ENCODE data around the gene MAGI2. TPM values are rescaled to one million over a fixed set of nuclear protein-coding genes. Genes with fewer than 3 reads are reported as not detected.

Gene MAGI2
- total RNA-seq, 1 donor = 18.8 TPM

DNA sequence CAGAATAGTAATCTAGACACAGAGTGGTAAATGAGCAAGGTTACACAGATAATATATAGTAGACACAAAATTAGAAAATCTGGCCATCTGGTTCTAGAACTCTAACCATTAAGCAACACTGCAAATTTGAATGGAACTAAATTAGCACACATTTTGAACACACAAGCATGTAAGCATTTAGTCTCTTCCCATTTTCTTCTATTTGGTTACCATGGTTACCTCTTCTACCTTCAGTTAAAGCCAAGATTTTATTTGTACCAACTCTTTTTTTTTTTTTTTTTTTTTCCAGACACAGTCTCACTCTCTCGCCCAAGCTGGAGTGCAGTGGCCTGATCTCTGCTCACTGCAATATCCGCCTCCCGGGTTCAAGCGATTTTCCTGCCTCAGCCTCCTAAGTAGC lies 790.5 kb downstream of the MAGI2 start:
- H3K27ac ChIP-seq (ENCODE audit: low read depth, low read length) = no peak overlapping the region
- no peaks in the 10 kb centered on the region for H3K79me2 ChIP-seq (ENCODE audit: insufficient read depth, low read length)
- TF ChIP-seq, protein P1, sequence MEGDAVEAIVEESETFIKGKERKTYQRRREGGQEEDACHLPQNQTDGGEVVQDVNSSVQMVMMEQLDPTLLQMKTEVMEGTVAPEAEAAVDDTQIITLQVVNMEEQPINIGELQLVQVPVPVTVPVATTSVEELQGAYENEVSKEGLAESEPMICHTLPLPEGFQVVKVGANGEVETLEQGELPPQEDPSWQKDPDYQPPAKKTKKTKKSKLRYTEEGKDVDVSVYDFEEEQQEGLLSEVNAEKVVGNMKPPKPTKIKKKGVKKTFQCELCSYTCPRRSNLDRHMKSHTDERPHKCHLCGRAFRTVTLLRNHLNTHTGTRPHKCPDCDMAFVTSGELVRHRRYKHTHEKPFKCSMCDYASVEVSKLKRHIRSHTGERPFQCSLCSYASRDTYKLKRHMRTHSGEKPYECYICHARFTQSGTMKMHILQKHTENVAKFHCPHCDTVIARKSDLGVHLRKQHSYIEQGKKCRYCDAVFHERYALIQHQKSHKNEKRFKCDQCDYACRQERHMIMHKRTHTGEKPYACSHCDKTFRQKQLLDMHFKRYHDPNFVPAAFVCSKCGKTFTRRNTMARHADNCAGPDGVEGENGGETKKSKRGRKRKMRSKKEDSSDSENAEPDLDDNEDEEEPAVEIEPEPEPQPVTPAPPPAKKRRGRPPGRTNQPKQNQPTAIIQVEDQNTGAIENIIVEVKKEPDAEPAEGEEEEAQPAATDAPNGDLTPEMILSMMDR (IDR thresholded peaks at IDR 0.05; ENCODE audit: extremely low read depth, low read depth, low read length) = no peak
- no peak for DNase-seq (ENCODE audit: insufficient read length, low spot score, missing footprints)
- H4K20me1 ChIP-seq (ENCODE audit: insufficient read depth, low read length) = no peaks in the 10 kb centered on the region
- no peaks in the 10 kb centered on the region for H3K9me3 ChIP-seq (ENCODE audit: low read depth, low read length)
- no peaks in the 10 kb centered on the region for H3K4me1 ChIP-seq (ENCODE audit: insufficient read depth, low read length)
- H2AFZ ChIP-seq (ENCODE audit: low read length) = no peak overlapping the region
- no peak overlapping the region for H3K4me2 ChIP-seq (ENCODE audit: insufficient read depth, low read length)
- H3K36me3 ChIP-seq (ENCODE audit: insufficient read depth, low read length) = no peaks in the 10 kb centered on the region
- no peak overlapping the region for H3K4me3 ChIP-seq (ENCODE audit: insufficient read depth, low read length)
- no peaks in the 10 kb centered on the region for H3K27me3 ChIP-seq (ENCODE audit: insufficient read depth, low read length)

DNA sequence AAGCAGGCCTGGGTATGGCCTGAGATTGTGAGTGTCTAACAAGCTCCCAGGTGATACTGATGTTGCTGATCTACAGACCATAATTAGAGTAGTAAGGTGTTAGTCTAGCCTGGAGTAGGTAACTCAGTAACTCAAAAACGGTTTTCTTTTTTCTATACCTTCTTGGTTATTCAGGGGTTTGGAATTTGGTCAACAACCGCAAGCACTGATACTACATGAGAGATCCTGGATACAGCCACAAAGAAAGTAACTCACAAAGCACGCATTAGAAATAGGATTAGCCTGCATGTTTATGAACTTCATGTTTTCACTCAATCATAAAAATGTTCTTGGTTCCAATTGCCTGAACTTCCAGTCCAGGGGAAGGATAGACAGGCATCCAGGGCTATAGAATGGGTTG lies 803.5 kb downstream of the MAGI2 start:
- Histone ChIP-seq H3K36me3 (ENCODE audit: insufficient read depth, low read length) (no peaks in the 10 kb centered on the region), H4K20me1 (ENCODE audit: insufficient read depth, low read length) (no peaks in the 10 kb centered on the region), H3K27ac (ENCODE audit: low read depth, low read length) (no peak overlapping the region), H3K4me3 (ENCODE audit: insufficient read depth, low read length) (no peak overlapping the region), H2AFZ (ENCODE audit: low read length) (no peak overlapping the region), H3K27me3 (ENCODE audit: insufficient read depth, low read length) (no peaks in the 10 kb centered on the region), H3K4me1 (ENCODE audit: insufficient read depth, low read length) (no peaks in the 10 kb centered on the region), H3K4me2 (ENCODE audit: insufficient read depth, low read length) (no peak overlapping the region), H3K9me3 (ENCODE audit: low read depth, low read length) (no peaks in the 10 kb centered on the region), H3K79me2 (ENCODE audit: insufficient read depth, low read length) (no peaks in the 10 kb centered on the region)
- DNase-seq (ENCODE audit: insufficient read length, low spot score, missing footprints) = no peak
- TF ChIP-seq, protein P1 (IDR thresholded peaks at IDR 0.05; ENCODE audit: extremely low read depth, low read depth, low read length) = no peak

DNA sequence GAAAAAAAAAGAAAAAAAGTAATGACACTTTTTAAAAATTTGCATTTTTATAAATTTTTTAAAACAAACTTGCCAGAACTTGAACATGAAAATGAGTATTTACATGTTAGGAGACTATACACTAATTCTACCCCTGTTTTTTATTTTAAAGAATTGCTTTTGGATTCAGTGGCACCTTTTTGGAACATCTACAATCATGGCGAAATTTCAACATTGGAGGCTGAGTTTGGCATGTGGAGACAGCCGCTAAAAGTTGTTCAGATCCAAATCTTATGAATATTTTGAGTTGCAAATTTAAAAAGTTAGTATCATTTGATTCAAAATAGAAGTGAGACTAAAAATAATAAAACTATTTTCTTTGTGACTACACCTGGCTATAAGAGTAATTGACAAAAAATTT lies 804.2 kb downstream of the MAGI2 start:
- H3K36me3 ChIP-seq (ENCODE audit: insufficient read depth, low read length) = no peaks in the 10 kb centered on the region
- no peak for DNase-seq (ENCODE audit: insufficient read length, low spot score, missing footprints)
- H3K4me2 ChIP-seq (ENCODE audit: insufficient read depth, low read length) = no peak overlapping the region
- no peaks in the 10 kb centered on the region for H3K4me1 ChIP-seq (ENCODE audit: insufficient read depth, low read length)
- no peak overlapping the region for H3K4me3 ChIP-seq (ENCODE audit: insufficient read depth, low read length)
- no peaks in the 10 kb centered on the region for H3K79me2 ChIP-seq (ENCODE audit: insufficient read depth, low read length)
- no peaks in the 10 kb centered on the region for H3K27me3 ChIP-seq (ENCODE audit: insufficient read depth, low read length)
- TF ChIP-seq, protein P1 (IDR thresholded peaks at IDR 0.05; ENCODE audit: extremely low read depth, low read depth, low read length) = no peak
- H4K20me1 ChIP-seq (ENCODE audit: insufficient read depth, low read length) = no peaks in the 10 kb centered on the region
- H3K9me3 ChIP-seq (ENCODE audit: low read depth, low read length) = no peaks in the 10 kb centered on the region
- no peak overlapping the region for H3K27ac ChIP-seq (ENCODE audit: low read depth, low read length)
- H2AFZ ChIP-seq (ENCODE audit: low read length) = no peak overlapping the region

DNA sequence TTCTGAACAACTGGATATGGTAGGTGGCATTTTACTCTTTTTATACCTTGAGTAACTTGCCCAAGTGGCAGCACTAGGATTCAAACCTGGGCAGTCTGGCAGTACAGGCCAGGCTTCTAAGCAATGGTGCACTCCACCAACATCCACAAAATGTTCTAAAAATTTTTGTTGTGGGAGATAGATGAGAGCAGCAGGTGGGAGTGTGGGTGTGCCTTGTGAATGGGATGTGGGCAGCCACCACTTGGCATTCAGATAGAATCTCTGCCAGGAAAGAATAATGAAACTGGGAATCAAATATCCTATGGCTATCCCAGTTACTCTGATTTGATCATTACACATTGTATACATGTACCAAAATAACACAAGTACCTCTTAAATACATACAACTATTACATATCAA lies 810.7 kb downstream of the MAGI2 start:
- H3K79me2 ChIP-seq (ENCODE audit: insufficient read depth, low read length) = no peaks in the 10 kb centered on the region
- H3K27me3 ChIP-seq (ENCODE audit: insufficient read depth, low read length) = no peaks in the 10 kb centered on the region
- DNase-seq (ENCODE audit: insufficient read length, low spot score, missing footprints) = no peak
- H3K36me3 ChIP-seq (ENCODE audit: insufficient read depth, low read length) = no peaks in the 10 kb centered on the region
- H3K4me1 ChIP-seq (ENCODE audit: insufficient read depth, low read length) = no peaks in the 10 kb centered on the region
- no peak overlapping the region for H3K4me3 ChIP-seq (ENCODE audit: insufficient read depth, low read length)
- H2AFZ ChIP-seq (ENCODE audit: low read length) = no peak overlapping the region
- H3K9me3 ChIP-seq (ENCODE audit: low read depth, low read length) = no peaks in the 10 kb centered on the region
- no peak overlapping the region for H3K27ac ChIP-seq (ENCODE audit: low read depth, low read length)
- no peaks in the 10 kb centered on the region for H4K20me1 ChIP-seq (ENCODE audit: insufficient read depth, low read length)
- TF ChIP-seq, protein P1 (IDR thresholded peaks at IDR 0.05; ENCODE audit: extremely low read depth, low read depth, low read length) = no peak
- no peak overlapping the region for H3K4me2 ChIP-seq (ENCODE audit: insufficient read depth, low read length)

All from osteoblast (primary cell).